Skin of body (tissue), 2 donors: ENCODE results near the gene S100PBP. TPM values are rescaled to one million over a fixed set of nuclear protein-coding genes. Genes with fewer than 3 reads are reported as not detected.

ENCODE experiments used
- DNase-seq: peaks from one replicate; lab custom pipeline; 2025; lab: John Stamatoyannopoulos, UW
- total RNA-seq: library from RNA; depleted of rRNA; stranded (reverse); fragments of >200 nt; gene quantifications from one replicate; pipeline ENCODE4 v1.2.3, GENCODE V29; 2014

The S100PBP gene
- total RNA-seq, 1 donor from 2014 or later, result 29.7 TPM

- DNase-seq, result no peak
Observed at GRCh38 chr1:32886828-32887414, 69.5 kb downstream of the S100PBP start.

GRCh38 chr1:32887623-32888022 lies 70.2 kb downstream of the S100PBP start:
- no peak for DNase-seq

- no peak for DNase-seq
Observed at GRCh38 chr1:32888134-32888533, 70.7 kb downstream of the S100PBP start.

GRCh38 chr1:32888677-32889420 lies 71.4 kb downstream of the S100PBP start:
- DNase-seq, result no peak

GRCh38 chr1:32889731-32890278 lies 72.4 kb downstream of the S100PBP start:
- no peak for DNase-seq

GRCh38 chr1:32890516-32891240 lies 73.2 kb downstream of the S100PBP start:
- DNase-seq, result no peak

- DNase-seq, result no peak
Observed at GRCh38 chr1:32891241-32891570, 73.8 kb downstream of the S100PBP start.

- no peak for DNase-seq
Observed at GRCh38 chr1:32891630-32892029, 74.2 kb downstream of the S100PBP start.

GRCh38 chr1:32892368-32893197 lies 75.1 kb downstream of the S100PBP start:
- DNase-seq, result no peak

GRCh38 chr1:32893198-32894018 lies 76.0 kb downstream of the S100PBP start:
- DNase-seq, result no peak

GRCh38 chr1:32894019-32894600 lies 76.7 kb downstream of the S100PBP start:
- no peak for DNase-seq

GRCh38 chr1:32894681-32895080 lies 77.2 kb downstream of the S100PBP start:
- no peak for DNase-seq

GRCh38 chr1:32895325-32896215 lies 78.1 kb downstream of the S100PBP start:
- no peak for DNase-seq

GRCh38 chr1:32896451-32896850 lies 79.0 kb downstream of the S100PBP start:
- DNase-seq, result no peak

GRCh38 chr1:32897082-32898049 lies 79.9 kb downstream of the S100PBP start:
- no peak for DNase-seq

GRCh38 chr1:32898056-32898455 lies 80.6 kb downstream of the S100PBP start:
- no peak for DNase-seq

GRCh38 chr1:32898958-32899357 lies 81.5 kb downstream of the S100PBP start:
- no peak for DNase-seq
